Esophagus muscularis mucosa (tissue), 4 donors: ENCODE measurements around the gene RIC8B.

Experiments
- CTCF ChIP-seq, 3 experiments: fragments of 200-600 bp in 2 of 3; fragments of 450-650 bp in 1 of 3; sonication (generic) in 2 of 3; IDR thresholded peaks; one replicate each; pipeline ENCODE4 v1.5.1; 2017 to 2019; ENCODE audit warnings: antibody characterized with exemption in 3 of 3, mild to moderate bottlenecking in 2 of 3, moderate library complexity in 1 of 3
- EP300 ChIP-seq: sonication (generic); formaldehyde crosslinking; IDR thresholded peaks from one replicate; pipeline ENCODE4 v1.6.1; 2017; ENCODE audit warnings: antibody characterized with exemption
- POLR2A ChIP-seq: fragments of 450-650 bp; IDR thresholded peaks from one replicate; pipeline ENCODE4 v1.6.1; 2017; ENCODE audit warnings: antibody characterized with exemption, moderate library complexity, mild to moderate bottlenecking, low read depth
- POLR2AphosphoS5 ChIP-seq, 2 donors: sonication (generic); formaldehyde crosslinking; IDR thresholded peaks; one replicate each; pipeline ENCODE4 v1.6.1; 2017; ENCODE audit warnings: antibody characterized with exemption in 2 of 2

GRCh38 chr12:106774005-106774807 is at the start of gene RIC8B:
- peak in 1 of 3 experiments; percentile 34 for TF ChIP-seq CTCF (IDR thresholded peaks at IDR 0.05)
- TF ChIP-seq POLR2A, result peak; percentile 54
- no peak for TF ChIP-seq EP300
- peak; percentile 93 to 98 for TF ChIP-seq POLR2AphosphoS5 (IDR thresholded peaks at IDR 0.05)
